A549 (cell line): ENCODE measurements around the gene USP49.

Experiments
- CTCF ChIP-seq: fragments of >200 bp; sonication (Bioruptor Twin); formaldehyde crosslinking; IDR thresholded peaks from 3 replicates; pipeline ENCODE4 v1.5.1; 2016
- ELK1 ChIP-seq: fragments of 150-350 bp; IDR thresholded peaks from 2 replicates; pipeline ENCODE4 v1.6.1; 2014; ENCODE audit warnings: low read depth, mild to moderate bottlenecking, low read length
- EP300 ChIP-seq, 2 experiments: fragments of >200 bp; sonication (Bioruptor Twin); formaldehyde crosslinking; IDR thresholded peaks; 2 replicates in 1 of 2; 3 replicates in 1 of 2; pipeline ENCODE4 v1.6.1; 2016 to 2017
- JUN ChIP-seq, 2 experiments: fragments of >200 bp; sonication (Bioruptor Twin); formaldehyde crosslinking; IDR thresholded peaks; 2 replicates in 1 of 2; 3 replicates in 1 of 2; pipeline ENCODE4 v1.6.1; 2016 to 2017
- MAX ChIP-seq: IDR thresholded peaks from 2 replicates; pipeline ENCODE4 v1.6.1; 2012
- MAZ ChIP-seq: fragments of 150-350 bp; IDR thresholded peaks from 2 replicates; pipeline ENCODE4 v1.6.1; 2014; ENCODE audit warnings: antibody characterized with exemption, low read depth, low read length, borderline replicate concordance
- MYC ChIP-seq: IDR thresholded peaks from 2 replicates; pipeline ENCODE4 v1.6.1; 2012; ENCODE audit warnings: mild to moderate bottlenecking, inconsistent platforms, low read length, improper control_type of control experiment, borderline replicate concordance
- PHF8 ChIP-seq: fragments of 200-600 bp; sonication (generic); IDR thresholded peaks from 2 replicates; pipeline ENCODE4 v1.6.1; 2016; ENCODE audit warnings: low read depth, mild to moderate bottlenecking, antibody characterized with exemption, moderate library complexity, borderline replicate concordance
- POLR2A ChIP-seq: IDR thresholded peaks from 2 replicates; pipeline ENCODE4 v1.6.1; 2012; ENCODE audit warnings: mild to moderate bottlenecking, low read length
- RNF2 ChIP-seq: fragments of 200-600 bp; sonication (generic); IDR thresholded peaks from 2 replicates; pipeline ENCODE4 v1.6.1; 2016; ENCODE audit warnings: low read depth, mild to moderate bottlenecking, antibody characterized with exemption, moderate library complexity, borderline replicate concordance
- USF2 ChIP-seq: fragments of 450-650 bp; IDR thresholded peaks from 2 replicates; pipeline ENCODE4 v1.6.1; 2014; ENCODE audit warnings: antibody characterized with exemption

GRCh38 chr6:41877051-41877680, 18.0 kb downstream of the USP49 start:
- TF ChIP-seq ELK1 (no peak), MYC (no peak), MAZ (no peak), CTCF (no peak), PHF8 (no peak), POLR2A (no peak), RNF2 (no peak), MAX (no peak), USF2 (no peak), JUN (IDR thresholded peaks at IDR 0.05) (no peak), EP300 (IDR thresholded peaks at IDR 0.05) (no peak)
